Activated CD8-positive, alpha-beta memory T cell treated with anti-CD3 and anti-CD28 coated beads for 48 hours (primary cell): Measurements from ENCODE around the gene RPS21.

ENCODE experiments used
- DNase-seq, 3 experiments: peaks; one replicate each; pipeline ENCODE4 v3.0.0-alpha.2; 2020; ENCODE audit warnings: low read depth in 2 of 3, low spot score in 2 of 3

Gene RPS21

GRCh38 chr20:62394248-62395245 lies 7.6 kb downstream of the RPS21 start:
- DNase-seq, result no peak

DNA sequence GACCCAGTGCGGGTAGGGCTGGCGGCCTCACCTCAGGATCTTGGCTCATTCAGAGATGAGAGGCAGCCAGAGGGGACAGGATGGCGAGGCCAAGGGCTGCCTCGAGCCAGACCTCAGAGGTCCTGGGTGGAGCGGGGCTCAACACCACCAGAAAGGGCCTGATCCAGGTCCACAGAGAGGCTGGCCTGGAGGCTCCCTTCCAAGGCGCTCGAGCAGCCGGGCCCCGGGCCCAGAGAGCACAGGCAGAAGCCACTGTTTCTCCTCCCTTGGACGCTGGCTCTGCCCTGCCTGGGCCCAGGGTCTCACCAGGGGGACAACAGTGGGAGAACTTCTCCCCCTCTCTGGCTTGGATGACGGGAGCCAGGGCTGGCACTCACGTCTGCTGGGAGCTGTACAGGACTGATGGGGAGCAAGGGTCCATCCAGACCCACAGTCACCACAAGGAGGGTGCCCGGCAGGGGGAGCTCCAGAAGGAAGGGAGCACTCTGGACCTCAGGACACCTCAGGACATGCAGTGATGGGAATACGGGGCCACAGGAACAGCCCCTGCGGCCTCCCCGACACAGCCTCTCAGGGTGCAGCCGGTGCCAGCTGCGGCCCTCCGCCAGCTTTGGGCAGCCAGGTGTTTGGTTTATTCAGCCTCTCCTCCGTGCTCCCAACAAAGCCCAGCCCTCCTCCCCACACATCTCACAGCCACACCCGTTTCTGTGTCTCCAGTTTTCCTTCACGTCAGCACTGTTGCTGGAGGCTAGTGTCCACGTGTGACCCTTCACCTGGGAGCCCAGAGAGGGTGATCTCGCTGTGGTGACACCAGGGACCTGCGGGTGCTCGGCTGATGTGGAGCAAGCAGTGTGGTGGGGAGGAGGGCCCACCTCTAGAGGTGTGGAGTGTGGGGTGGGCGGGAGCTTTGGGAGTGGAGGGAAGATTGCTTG lies 8.7 kb downstream of the RPS21 start:
- DNase-seq, result no peak

- no peak for DNase-seq
Observed at GRCh38 chr20:62396367-62397239, 9.7 kb downstream of the RPS21 start.

GRCh38 chr20:62398120-62398821 lies 11.4 kb downstream of the RPS21 start:
- DNase-seq, result no peak

- DNase-seq, result no peak
Observed at GRCh38 chr20:62400021-62400420, 13.1 kb downstream of the RPS21 start.

- DNase-seq, result no peak
Observed at GRCh38 chr20:62400541-62400940, 13.6 kb downstream of the RPS21 start.

DNA sequence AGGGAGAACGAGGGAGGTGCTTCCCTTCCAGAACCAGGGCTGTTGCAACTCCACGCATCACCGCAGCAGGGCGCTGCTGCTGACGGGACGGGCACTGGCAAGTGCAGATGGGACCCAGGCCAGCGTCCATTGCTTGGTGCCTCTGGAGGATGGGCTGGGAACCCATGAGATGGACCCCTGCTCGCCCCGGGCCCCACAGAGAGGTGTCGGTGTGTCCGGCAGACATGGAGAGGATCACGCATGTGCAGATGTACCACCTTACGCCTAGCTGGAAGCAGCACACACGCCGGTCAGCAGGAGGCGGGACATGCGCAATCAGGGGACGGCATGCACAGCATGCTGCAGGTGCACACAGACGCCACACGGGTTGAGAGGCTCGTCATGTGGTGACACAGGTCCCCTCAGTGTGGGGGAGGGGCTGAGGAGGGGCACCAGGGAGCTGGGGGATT lies 14.5 kb downstream of the RPS21 start:
- no peak for DNase-seq

DNA sequence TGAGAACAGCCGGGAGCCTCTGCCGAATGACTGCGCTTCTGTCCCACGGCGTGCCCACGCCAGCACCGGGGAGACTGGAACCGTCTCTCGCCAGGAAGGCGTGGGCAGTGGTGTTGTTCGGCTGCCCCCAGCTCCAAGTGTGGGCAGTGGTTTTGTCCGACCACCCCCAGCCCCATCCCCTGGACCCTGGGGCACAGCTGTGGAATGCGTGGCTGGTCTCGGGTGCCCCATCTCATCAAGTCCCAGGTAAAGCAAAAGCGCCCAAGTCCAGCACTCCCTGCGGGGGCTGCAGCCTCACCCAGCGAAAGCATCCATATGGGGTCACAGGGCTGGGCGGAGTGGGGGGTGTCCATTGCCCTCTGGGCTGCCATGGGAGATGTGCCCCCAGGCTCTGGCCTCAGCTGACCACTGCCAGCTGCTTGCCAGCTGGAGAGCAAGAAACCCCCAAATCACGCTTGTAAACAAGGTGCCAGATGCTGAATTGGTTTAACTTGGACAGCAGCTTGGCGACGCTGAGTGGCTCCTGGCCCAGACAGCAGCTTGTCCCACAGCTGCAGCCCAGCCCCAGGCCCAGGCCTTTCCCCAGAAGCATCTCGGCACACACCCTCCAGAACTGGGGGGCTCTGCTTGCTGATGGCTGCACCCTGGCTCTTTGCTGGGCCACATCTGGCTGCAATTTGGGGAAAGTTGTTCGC lies 15.7 kb downstream of the RPS21 start:
- no peak for DNase-seq

DNA sequence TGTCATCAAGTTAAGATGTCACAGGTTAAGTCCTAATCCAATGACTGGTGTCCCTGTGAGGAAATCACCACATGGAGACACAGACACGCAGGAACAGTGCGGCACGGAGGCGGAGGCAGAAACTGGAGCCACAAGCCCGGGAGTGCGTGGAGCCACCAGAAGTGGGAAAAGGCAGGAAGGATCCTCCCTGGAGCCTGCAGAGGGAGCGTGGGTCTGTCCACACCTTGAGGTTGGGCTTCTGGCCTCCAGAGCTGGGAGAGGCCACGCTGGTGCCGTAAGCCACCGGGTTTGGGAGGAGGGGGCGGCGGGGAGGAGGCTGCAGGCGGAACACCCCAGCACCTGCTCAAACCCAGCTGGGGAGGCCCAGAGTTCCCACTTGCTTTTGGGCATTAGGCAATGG lies 16.4 kb downstream of the RPS21 start:
- no peak for DNase-seq

DNA sequence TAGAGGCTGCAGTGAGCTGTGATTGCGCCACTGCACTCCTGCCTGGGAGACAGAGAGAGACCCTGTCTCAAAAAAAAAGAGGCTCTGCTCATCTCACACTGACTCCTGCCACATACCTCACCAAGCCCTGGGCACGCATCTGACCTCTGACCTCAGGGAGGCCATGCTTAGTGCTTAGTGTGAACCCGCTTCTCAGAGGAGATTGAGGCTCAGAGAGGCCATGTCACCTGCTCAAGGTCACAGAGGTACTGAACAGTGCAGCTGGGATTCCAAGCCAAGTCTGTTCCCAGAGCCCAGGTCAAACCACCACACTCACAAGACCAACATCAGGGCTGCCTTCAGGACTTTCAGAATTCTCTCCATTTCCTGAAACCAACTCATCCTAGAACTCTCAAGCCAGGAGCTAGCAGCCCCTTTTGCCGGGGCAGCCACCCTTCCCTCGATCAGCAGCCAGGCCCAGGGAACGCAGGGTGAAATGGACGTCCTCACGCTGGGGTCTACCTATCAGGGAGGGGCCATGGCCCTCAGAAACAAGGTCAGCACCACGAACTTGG lies 17.3 kb downstream of the RPS21 start:
- DNase-seq, result no peak

DNA sequence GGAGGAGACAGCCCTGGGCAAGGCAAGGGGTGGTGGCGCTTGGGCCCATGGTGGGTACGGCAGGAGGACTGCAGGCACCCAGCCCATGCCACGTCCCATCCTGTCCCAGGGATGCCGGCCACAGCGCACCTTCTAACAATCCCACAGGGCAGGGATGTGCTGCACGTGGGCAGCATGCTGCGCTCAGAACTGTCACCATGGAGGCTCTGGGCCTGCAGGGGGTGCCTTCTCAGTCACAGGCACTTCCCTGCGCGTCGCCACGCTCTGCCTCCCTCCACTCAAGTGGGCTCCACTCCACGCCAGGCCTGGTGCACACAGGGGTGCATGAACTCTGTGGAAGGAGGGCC lies 17.8 kb downstream of the RPS21 start:
- DNase-seq, result no peak

GRCh38 chr20:62405108-62405980 lies 18.4 kb downstream of the RPS21 start:
- DNase-seq, result no peak

DNA sequence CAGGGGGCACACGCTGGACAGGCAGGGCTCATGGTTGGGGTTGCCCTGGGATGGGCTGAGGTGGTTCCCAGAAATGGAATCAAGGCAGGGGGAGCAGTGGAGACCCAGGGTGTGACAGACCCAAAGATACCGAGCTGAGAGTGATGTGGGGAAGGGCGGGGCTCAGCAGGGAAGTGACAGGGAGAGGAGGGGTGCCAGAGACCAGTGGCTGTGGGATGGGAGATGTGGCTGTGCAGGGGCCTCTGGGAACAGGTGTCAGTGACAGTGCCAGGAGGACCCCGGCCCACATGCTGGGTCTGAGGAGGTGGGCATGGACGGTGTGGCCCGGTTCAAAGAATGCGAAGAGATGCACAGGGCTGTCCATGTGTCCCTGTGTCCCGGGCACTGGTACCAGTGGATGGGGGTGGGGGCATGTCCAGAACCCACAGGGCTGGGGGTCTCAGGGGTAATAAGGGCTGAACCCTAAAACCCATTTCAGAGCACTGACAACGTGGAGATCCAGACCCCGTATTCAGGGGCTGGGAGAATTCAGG lies 19.1 kb downstream of the RPS21 start:
- no peak for DNase-seq

- DNase-seq, result no peak
Observed at GRCh38 chr20:62406635-62407176, 19.8 kb downstream of the RPS21 start.

DNA sequence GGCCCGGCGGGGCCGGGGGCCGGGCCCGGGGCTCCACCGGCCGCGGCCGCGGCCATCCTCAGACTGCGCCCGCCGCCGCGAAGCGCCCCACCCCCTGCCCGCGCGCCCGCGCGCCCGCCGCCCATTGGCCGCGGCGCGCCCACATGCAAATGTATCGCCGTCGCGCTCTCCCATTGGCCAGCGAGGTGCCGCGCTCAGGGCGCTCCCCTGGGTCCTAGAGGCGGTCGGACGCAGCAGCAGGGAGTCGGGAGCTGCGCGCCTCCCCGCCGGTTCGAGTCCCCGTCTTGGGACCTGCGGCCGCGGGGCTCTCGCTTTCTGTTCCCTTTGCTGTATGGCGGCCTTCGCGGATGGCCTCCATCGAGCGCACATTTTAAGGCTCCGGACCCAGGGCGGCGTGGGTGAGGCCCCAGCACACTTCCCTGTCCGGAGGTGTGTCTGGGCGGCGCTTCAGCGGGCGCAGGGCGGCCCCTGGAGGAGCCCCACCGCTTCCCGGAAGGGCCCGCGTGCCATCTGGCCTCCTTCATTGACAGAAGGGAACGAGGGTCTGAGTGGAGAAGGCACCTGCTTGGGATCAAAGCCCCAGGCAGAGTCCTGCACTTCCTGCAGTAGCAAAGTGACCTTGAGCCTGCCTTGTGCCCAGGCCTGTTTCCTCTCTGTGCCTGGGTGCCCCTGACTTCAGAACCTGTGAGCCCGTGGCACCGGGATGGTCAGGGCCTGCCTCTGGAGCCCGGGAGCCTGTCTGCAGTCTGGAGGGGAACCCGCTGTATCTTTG lies 20.5 kb downstream of the RPS21 start, which contains the start of gene CABLES2:
TSS of gene CABLES2 (minus strand) at position 65 of the 772 bp plus-strand sequence. CDS start at position 56, 9 bp downstream.
- DNase-seq, result peak; percentile 58 to 88 (median 79)

- DNase-seq, result no peak
Observed at GRCh38 chr20:62408055-62408454, 21.2 kb downstream of the RPS21 start.

- no peak for DNase-seq
Observed at GRCh38 chr20:62408640-62409039, 21.7 kb downstream of the RPS21 start.
